HG03457 (cell line): ENCODE data around the gene PRPH2.

ENCODE experiments used
- ATAC-seq: cut with Tn5 transposase; IDR thresholded peaks from one replicate; pipeline ENCODE4 v1.9.1; 2021; ENCODE audit warnings: moderate number of reproducible peaks; ENCODE audit not compliant: unreplicated experiment

PRPH2 gene

DNA sequence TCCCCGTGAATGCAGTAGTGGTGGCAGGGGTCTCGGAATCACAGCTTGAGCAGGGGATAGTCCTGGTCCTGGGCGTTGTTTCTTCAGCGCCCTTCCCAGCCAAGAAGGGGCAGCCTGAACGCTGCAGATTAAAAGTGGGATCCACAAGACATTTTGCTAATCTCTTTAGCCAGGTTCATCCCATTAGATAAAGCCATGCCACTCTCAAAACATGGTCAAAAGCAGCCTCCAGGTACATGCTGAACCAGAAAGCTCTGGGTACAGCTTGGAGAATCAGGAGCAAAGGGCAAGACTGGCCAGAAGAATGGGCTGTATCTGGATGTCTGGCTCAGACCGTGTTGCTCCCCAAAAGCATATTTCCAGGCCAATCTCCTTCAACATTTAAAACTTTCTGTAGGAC is at the start of gene PRPH2:
Gene PRPH2 (minus strand): TSS at position 101 of the 400 bp plus-strand sequence. CDS start 263 bp downstream, outside the sequence.
- no peak for ATAC-seq

GRCh38 chr6:42771741-42772100 is 49.3 kb upstream of the PRPH2 start:
- no peak for ATAC-seq

GRCh38 chr6:42769836-42770235 is 47.4 kb upstream of the PRPH2 start:
- ATAC-seq: no peak

DNA sequence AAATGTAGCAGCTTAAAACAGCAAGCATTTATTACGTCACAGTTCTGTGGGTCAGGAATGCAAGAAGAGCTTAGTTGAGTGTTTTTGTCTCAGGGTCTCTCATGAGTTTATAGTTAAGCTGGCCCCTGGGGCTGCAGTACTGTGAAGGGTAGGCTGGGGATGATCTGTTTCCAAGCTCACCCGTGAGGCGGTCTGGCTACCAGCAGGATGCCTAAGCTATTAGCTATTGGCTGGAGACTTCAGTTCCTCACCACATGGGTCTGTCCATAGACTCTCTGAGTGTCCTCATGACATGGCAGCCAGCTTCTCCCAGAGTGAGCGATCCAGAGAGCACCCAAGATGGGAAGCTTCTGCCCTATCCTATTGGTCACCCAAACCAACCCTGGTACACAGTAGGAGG is 46.7 kb upstream of the PRPH2 start:
- no peak for ATAC-seq

DNA sequence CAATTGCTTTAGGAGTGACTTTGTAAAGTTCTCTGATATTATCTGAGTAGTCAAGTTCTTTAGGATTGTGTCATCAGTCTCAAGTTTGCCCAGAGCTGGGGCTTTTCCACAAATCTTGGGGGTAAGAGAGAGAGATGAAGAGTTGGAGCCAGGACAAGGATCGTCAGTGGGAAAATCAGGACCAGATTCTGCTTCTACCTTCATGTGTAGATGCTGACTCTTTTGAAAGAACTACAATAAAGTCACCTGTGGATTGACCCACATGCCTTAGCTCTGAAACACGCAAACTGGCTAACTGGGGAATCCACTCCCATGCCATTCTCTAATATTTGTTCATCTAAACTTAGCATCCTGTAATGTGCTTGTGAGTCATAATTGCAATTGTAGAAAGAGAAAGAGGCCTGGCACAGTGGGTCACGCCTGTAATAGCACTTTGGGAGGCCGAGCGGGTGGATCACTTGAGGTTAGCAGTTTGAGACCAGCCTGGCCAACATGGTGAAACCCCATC is 43.8 kb upstream of the PRPH2 start:
- ATAC-seq: no peak

GRCh38 chr6:42764911-42765648 is 42.7 kb upstream of the PRPH2 start:
- no peak for ATAC-seq

DNA sequence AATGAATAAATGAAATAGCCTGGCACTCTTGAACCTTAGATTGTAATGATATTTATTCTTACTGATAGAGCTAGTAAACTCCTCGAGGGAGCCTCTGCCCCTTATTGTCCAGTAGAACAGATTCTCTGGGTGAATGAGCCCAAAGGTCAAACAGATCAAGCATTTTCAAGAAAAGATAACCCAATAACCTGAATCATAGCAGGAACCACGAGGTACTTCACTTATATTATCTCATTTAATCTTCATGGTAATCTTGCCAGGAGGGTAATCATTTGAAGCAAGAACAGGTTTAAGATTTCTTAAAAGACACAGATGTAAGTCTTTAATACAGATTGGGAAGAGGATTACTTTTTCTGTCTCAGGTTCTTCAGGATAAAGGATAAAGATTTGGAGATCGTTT is 40.6 kb upstream of the PRPH2 start:
- ATAC-seq: no peak

DNA sequence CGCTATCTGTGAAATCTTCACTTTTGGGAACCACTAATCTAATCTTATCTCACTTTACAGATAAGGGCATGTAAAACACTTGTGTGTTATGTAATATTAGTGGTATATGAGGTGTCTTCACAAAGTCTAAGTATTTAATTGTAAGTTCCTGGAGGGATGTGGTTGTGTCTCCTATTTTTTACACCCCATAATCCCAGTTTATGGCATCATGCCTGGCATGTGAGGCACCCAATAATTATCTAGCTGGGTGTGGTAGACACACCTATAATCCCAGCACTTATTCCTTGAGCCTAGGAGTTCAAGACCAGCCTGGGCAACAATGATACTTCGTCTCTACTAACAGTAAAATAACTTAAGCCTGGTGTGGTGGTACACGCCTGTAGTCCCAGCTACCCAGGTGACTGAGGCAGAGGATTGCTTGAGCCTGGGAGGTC is 40.0 kb upstream of the PRPH2 start:
- ATAC-seq: no peak

GRCh38 chr6:42761287-42762067 is 39.1 kb upstream of the PRPH2 start:
- no peak for ATAC-seq

- ATAC-seq: no peak
Observed at GRCh38 chr6:42758756-42759430, 36.5 kb upstream of the PRPH2 start.

GRCh38 chr6:42756722-42757121 is 34.3 kb upstream of the PRPH2 start:
- ATAC-seq: no peak

GRCh38 chr6:42754759-42755158 is 32.4 kb upstream of the PRPH2 start:
- ATAC-seq: no peak

DNA sequence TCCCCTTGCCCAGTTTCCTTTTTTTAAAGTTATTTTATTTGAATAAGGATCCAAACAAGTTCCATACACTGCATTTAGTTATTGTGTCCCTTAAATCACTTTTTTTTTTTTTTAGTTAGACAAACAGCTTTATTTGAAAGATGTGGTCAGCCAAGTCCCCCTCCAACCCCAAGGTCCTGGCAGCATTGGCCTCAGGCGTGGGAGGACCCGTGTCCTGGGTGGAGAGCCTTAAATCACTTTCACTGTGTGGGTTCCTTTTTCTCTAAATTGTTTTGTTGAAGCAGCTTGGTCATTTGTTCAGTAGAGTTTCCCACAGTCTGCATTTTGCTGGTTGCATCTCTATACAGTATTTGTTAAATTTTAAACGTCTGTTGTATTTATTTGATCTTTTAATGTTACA is 28.7 kb upstream of the PRPH2 start:
- no peak for ATAC-seq

DNA sequence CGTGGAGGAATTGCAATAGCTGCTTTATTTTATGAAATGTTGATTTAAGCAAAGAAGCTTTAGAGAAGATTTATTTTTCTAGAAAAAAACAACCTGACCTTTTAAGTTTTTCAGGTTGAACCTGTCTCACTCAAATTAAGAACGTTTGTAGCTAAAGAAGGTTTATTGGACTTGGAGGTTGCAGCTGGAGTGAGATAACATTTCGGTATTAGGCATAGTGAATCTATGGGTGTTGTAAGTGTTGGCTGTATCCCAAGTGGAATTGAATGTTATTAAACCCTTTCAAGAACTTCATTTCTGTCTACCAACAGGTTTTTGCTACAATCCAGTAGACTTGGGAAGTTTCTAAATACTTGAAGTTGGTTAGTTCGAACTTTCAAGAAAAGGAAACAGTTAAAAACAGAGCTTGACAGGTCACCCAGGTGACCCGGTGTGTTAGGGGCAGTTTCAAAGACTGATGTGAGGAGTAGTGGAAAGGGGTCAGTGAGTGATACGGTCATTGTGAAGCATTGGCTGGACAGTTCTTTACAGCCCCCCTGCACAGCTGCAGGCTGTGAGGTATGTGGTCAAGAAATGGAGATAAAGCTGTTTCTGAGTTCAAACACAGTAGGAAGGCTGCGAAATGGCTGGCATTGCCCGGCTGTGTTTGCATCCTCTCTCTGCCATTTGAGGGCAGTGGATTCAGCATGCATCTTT is 26.0 kb upstream of the PRPH2 start:
- no peak for ATAC-seq

DNA sequence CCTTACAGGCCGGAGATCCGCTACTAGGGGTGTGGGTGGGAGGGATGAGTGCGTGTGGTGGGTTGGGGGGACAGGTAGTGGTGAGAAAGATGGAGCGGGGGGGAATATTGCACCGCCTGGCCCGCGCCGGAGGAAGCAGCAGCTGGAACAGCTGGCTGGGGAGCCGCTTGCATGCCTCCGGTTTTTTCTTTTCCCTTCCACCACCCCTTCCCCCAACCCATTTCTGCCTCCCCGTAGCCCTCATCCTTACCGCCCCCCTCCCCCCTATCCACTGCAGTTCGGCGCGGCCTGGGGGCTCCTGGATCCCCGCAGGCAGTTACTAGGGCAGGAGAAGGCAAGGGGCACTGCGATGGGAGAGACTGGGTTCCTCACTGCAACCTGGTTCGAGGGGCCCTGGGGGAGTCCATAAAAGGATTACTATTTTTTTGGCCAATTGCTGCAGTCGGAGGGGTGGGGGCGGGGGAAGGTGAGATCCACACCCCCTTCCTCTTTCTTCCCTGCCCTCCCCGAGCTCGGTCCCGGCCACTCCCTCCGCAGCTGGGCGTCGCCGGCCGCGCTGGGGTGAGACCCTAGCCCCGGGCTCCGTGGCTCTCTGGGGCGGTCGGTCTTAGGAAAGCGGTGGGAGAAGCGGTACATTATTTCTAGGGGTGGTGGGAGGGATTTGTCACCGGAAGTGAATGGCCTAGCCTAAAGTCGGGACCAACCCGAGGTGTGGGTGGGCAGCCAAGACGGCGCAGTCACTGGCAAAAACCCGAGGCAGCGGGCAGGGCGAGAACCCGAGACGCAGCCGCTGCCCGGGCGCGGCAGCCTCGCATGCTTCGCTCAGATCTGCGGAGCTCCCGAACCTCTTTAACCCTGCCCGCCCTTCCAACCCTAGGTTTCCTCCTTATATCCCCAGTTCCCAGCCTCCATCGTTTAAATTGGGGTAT is 24.3 kb upstream of the PRPH2 start:
- peak; percentile 48 for ATAC-seq

- peak; percentile 59 for ATAC-seq
Observed at GRCh38 chr6:42745640-42746462, 23.5 kb upstream of the PRPH2 start, which contains the start of gene TBCC. TBCC (minus strand) TSS chr6:42746103; CDS start chr6:42746073, 30 bp downstream.

GRCh38 chr6:42745083-42745639 is 22.8 kb upstream of the PRPH2 start:
- no peak for ATAC-seq

- no peak for ATAC-seq
Observed at GRCh38 chr6:42744351-42744893, 22.0 kb upstream of the PRPH2 start.
